IMR-90 (cell line): ENCODE data around the gene TNFRSF11A. TPM values are rescaled to one million over a fixed set of nuclear protein-coding genes. Genes with fewer than 3 reads are reported as not detected.

Source experiments
- ATAC-seq: fragments of 200-7000 bp; cut with Tn5 transposase; 2 replicates; pipeline ENCODE4 v1.9.1; 2020; ENCODE audit warnings: low read depth, mild to moderate bottlenecking, moderate library complexity
- BruUV-seq: library from RNA; stranded (reverse); fragments of 400-500 nt; replicated peaks from 2 replicates; lab custom pipeline; 2021; lab: Mats Ljungman, UMichigan
- CTCF ChIA-PET: fragments of 300-600 bp; formaldehyde crosslinking; extraction: SDS; loops from one replicate; lab custom pipeline; 2021; ENCODE audit warnings: antibody characterized with exemption; lab: Yijun Ruan, JAX
- POLR2A ChIA-PET: fragments of 300-600 bp; sonication (Branson Sonifier 250); formaldehyde crosslinking; loops from one replicate; lab custom pipeline; 2022; ENCODE audit warnings: antibody characterized with exemption; ENCODE audit not compliant: unreplicated experiment; lab: Charles Lee
- DNase-seq: peaks from one replicate; pipeline ENCODE4 v3.0.0; 2013
- H2AFZ ChIP-seq: replicated peaks from 2 replicates; pipeline ENCODE3; 2013; ENCODE audit warnings: low read length, mild to moderate bottlenecking; ENCODE audit not compliant: poor library complexity
- H2AK5ac ChIP-seq: 2 replicates; pipeline ENCODE4 v1.6.1; 2013; ENCODE audit warnings: low read depth, low read length, inconsistent platforms
- H2AK9ac ChIP-seq: replicated peaks from 2 replicates; pipeline ENCODE3; 2013; ENCODE audit warnings: mild to moderate bottlenecking, low read depth, low read length, moderate library complexity; ENCODE audit not compliant: poor library complexity
- H2BK120ac ChIP-seq: 2 replicates; pipeline ENCODE4 v1.6.1; 2013; ENCODE audit warnings: low read depth, low read length, inconsistent platforms
- H2BK15ac ChIP-seq: 3 replicates; pipeline ENCODE4 v1.6.1; 2013; ENCODE audit warnings: low read depth, low read length, inconsistent platforms
- H2BK20ac ChIP-seq: 2 replicates; pipeline ENCODE4 v1.6.1; 2013; ENCODE audit warnings: low read depth, mild to moderate bottlenecking, inconsistent platforms, low read length, moderate library complexity
- H2BK5ac ChIP-seq: 2 replicates; pipeline ENCODE4 v1.6.1; 2013; ENCODE audit warnings: mild to moderate bottlenecking, low read depth, low read length, inconsistent platforms; ENCODE audit not compliant: poor library complexity, severe bottlenecking
- H3K14ac ChIP-seq: replicated peaks from 2 replicates; pipeline ENCODE4 v1.6.1; 2013; ENCODE audit warnings: low read depth, low read length, inconsistent platforms
- H3K18ac ChIP-seq: 2 replicates; pipeline ENCODE4 v1.6.1; 2013; ENCODE audit warnings: low read depth, low read length, control low read depth
- H3K23ac ChIP-seq: 2 replicates; pipeline ENCODE4 v1.6.1; 2013; ENCODE audit warnings: low read depth, low read length, inconsistent platforms
- H3K27ac ChIP-seq: 2 replicates; pipeline ENCODE4 v1.5.1; 2013; ENCODE audit warnings: mild to moderate bottlenecking, control low read depth, low read length; ENCODE audit not compliant: insufficient read depth
- H3K27me3 ChIP-seq: 2 replicates; pipeline ENCODE4 v1.6.1; 2013; ENCODE audit warnings: low read length; ENCODE audit not compliant: control insufficient read depth, insufficient read depth
- H3K36me3 ChIP-seq: 2 replicates; pipeline ENCODE4 v1.6.1; 2013; ENCODE audit warnings: low read length, mixed read lengths; ENCODE audit not compliant: control insufficient read depth, insufficient read depth
- H3K4ac ChIP-seq: 2 replicates; pipeline ENCODE4 v1.6.1; 2013; ENCODE audit warnings: low read depth, low read length, inconsistent platforms
- H3K4me1 ChIP-seq: 2 replicates; pipeline ENCODE4 v1.6.1; 2013; ENCODE audit warnings: low read length, mixed read lengths; ENCODE audit not compliant: control insufficient read depth, insufficient read depth
- H3K4me2 ChIP-seq: 2 replicates; pipeline ENCODE4 v1.6.1; 2013; ENCODE audit warnings: low read depth, mild to moderate bottlenecking, control low read depth, low read length, moderate library complexity
- H3K4me3 ChIP-seq: 2 replicates; pipeline ENCODE4 v1.5.1; 2013; ENCODE audit warnings: low read depth, mild to moderate bottlenecking, control low read depth, low read length, moderate library complexity; ENCODE audit not compliant: insufficient read depth
- H3K56ac ChIP-seq: 2 replicates; pipeline ENCODE4 v1.6.1; 2013; ENCODE audit warnings: low read length, inconsistent platforms; ENCODE audit not compliant: insufficient read depth; ENCODE audit errors: extremely low read depth
- H3K79me1 ChIP-seq, 2 experiments: 2 replicates each; pipeline ENCODE4 v1.6.1; 2013; ENCODE audit warnings: low read length in 2 of 2, inconsistent platforms in 1 of 2, low read depth in 1 of 2
- H3K9ac ChIP-seq: 2 replicates; pipeline ENCODE4 v1.6.1; 2013; ENCODE audit warnings: low read depth, low read length, control low read depth
- H3K9me1 ChIP-seq: 2 replicates; pipeline ENCODE4 v1.6.1; 2013; ENCODE audit warnings: low read length, inconsistent platforms; ENCODE audit not compliant: insufficient read depth
- H3K9me3 ChIP-seq: 2 replicates; pipeline ENCODE4 v1.6.1; 2013; ENCODE audit warnings: low read length; ENCODE audit not compliant: control insufficient read depth, insufficient read depth
- H4K20me1 ChIP-seq: 2 replicates; pipeline ENCODE4 v1.6.1; 2013; ENCODE audit warnings: low read length, inconsistent platforms; ENCODE audit not compliant: insufficient read depth
- H4K5ac ChIP-seq: 2 replicates; pipeline ENCODE4 v1.6.1; 2013; ENCODE audit warnings: mild to moderate bottlenecking, low read depth, low read length, control low read depth
- H4K8ac ChIP-seq, 2 experiments: 2 replicates each; pipeline ENCODE4 v1.6.1; 2013; ENCODE audit warnings: low read depth in 2 of 2, low read length in 2 of 2, control low read depth in 1 of 2, inconsistent platforms in 1 of 2
- H4K91ac ChIP-seq: 2 replicates; pipeline ENCODE4 v1.6.1; 2013; ENCODE audit warnings: low read depth, low read length, inconsistent platforms; ENCODE audit not compliant: insufficient read depth
- MAFK ChIP-seq: IDR thresholded peaks from 2 replicates; pipeline ENCODE4 v1.6.1; 2012; ENCODE audit warnings: low read depth, low read length, improper control_type of control experiment
- WGBS, 2 experiments: methylation state at CpG; one replicate each; pipeline versions ENCODE4 v1.1.5 to v1.1.7; 2013; ENCODE audit warnings: missing lambda C conversion rate in 2 of 2; ENCODE audit not compliant: insufficient read length in 1 of 2; ENCODE audit errors: extremely low coverage in 2 of 2; 5-methylcytosine and 5-hydroxymethylcytosine counted together
- dilution Hi-C: fragments of 300-500 bp; cut with HindIII; formaldehyde crosslinking; loops from one replicate; pipeline ENCODE4 v1.14.3; 2018; ENCODE audit warnings: low sequenced_read_pairs; ENCODE audit not compliant: unreplicated experiment
- in situ Hi-C: fragments of 300-500 bp; cut with MboI; formaldehyde crosslinking; loops from 3 replicates; pipeline ENCODE4 v1.14.3; 2019; ENCODE audit warnings: low sequenced_read_pairs, inconsistent platforms, mixed read lengths
- intact Hi-C: fragments of 100-400 bp; cut with micrococcal nuclease; formaldehyde crosslinking; loops from 2 replicates; pipeline ENCODE4 v1.10.0; 2022
- polyA plus RNA-seq, 3 experiments: library from polyadenylated mRNA; depleted of rRNA; stranded (reverse); fragments of >200 nt; gene quantifications; 2 replicates each; pipeline ENCODE4 v1.2.3, GENCODE V29; 2012; ENCODE audit warnings: low replicate concordance in 1 of 3
- total RNA-seq: library from RNA; depleted of rRNA; stranded (reverse); fragments of >200 nt; gene quantifications from 2 replicates; pipeline ENCODE4 v1.2.3, GENCODE V29; 2012

TNFRSF11A gene
- total and polyA plus RNA-seq, 2 of the 4 experiments (the other 2 are of a cell fraction): under 0.01 TPM; not detected in 1

- Histone ChIP-seq H3K23ac (no peak overlapping the region), H3K27me3 (peaks cover 24% of the 10 kb centered on the region), H4K20me1 (no peaks in the 10 kb centered on the region), H3K4me2 (no peak overlapping the region), H3K9me1 (no peaks in the 10 kb centered on the region), H4K91ac (no peak overlapping the region), H3K79me1 (no peaks in the 10 kb centered on the region), H2BK20ac (no peak overlapping the region), H3K4me1 (no peaks in the 10 kb centered on the region), H2AFZ (no peak overlapping the region), H2BK120ac (no peak overlapping the region), H3K9me3 (no peaks in the 10 kb centered on the region), H2AK5ac (no peak overlapping the region), H2BK5ac (no peak overlapping the region), H4K8ac (no peak overlapping the region), H3K14ac (no peak overlapping the region), H3K36me3 (no peaks in the 10 kb centered on the region), H3K18ac (no peak overlapping the region), H2AK9ac (no peak overlapping the region), H3K9ac (no peak overlapping the region), H4K5ac (no peak overlapping the region), H3K56ac (no peak overlapping the region), H3K27ac (no peak overlapping the region), H3K4me3 (no peak overlapping the region), H3K4ac (no peak overlapping the region), H2BK15ac (no peak overlapping the region)
- no peak for TF ChIP-seq MAFK
- ATAC-seq (no peak), DNase-seq (no peak)
- in situ Hi-C loops: loop anchor here (10.0 kb wide), 1 partner anchor 57 kb away; no protein-coding TSS in a partner anchor
- CTCF ChIA-PET: interaction anchor here (0.6 kb wide), 1 partner anchor 203 kb away, joined by 3 read pairs; no protein-coding TSS in a partner anchor
- WGBS, 2 experiments: no CpG with 5 or more reads among the region's 10 CpGs
- intact Hi-C loops: no loop called here
- no TSS peak for BruUV-seq
- dilution Hi-C loops: no loop called here
- POLR2A ChIA-PET: no interaction called here
Measured at GRCh38 chr18:62371436-62371835, 46.3 kb downstream of the TNFRSF11A start.
